ENCODE measurements around the gene LBHD2. TPM values are rescaled to one million over a fixed set of nuclear protein-coding genes. Genes with fewer than 3 reads are reported as not detected.
A peak's percentile ranks its signal among the peaks of the same experiment; 100 is the strongest.
"Not testable (repeated sequence)": the region's sequence is repeated elsewhere in the genome, so short reads cannot be mapped to it uniquely, and the experiment has no call there.

LBHD2 gene
- total RNA-seq, 1 donor from 2014 or later = not detected

GRCh38 chr14:103112400-103113243 lies 28.6 kb downstream of the LBHD2 start:
- TF ChIP-seq CTCF (conservative IDR thresholded peaks at IDR 0.05; ENCODE audit: low read depth, low read length) = no peak
- no peak for DNase-seq (ENCODE audit: low read depth)
- no peak overlapping the region for H3K4me3 ChIP-seq (ENCODE audit: low read depth, low read length)

- H3K4me3 ChIP-seq (ENCODE audit: low read depth, low read length) = no peak overlapping the region
- TF ChIP-seq CTCF (conservative IDR thresholded peaks at IDR 0.05; ENCODE audit: low read depth, low read length) = no peak
- DNase-seq (ENCODE audit: low read depth) = no peak
These were observed 29.3 kb downstream of the LBHD2 start for GRCh38 chr14:103113303-103113702.

GRCh38 chr14:103113774-103114173 lies 29.8 kb downstream of the LBHD2 start:
- H3K4me3 ChIP-seq (ENCODE audit: low read depth, low read length) = no peak overlapping the region
- no peak for DNase-seq (ENCODE audit: low read depth)
- TF ChIP-seq CTCF (conservative IDR thresholded peaks at IDR 0.05; ENCODE audit: low read depth, low read length) = no peak

GRCh38 chr14:103115086-103115679 lies 31.2 kb downstream of the LBHD2 start:
- H3K4me3 ChIP-seq (ENCODE audit: low read depth, low read length) = peak overlapping the region; percentile 31
- DNase-seq (ENCODE audit: low read depth) = not testable (repeated sequence)

- no peak for TF ChIP-seq CTCF (conservative IDR thresholded peaks at IDR 0.05; ENCODE audit: low read depth, low read length)
- H3K4me3 ChIP-seq (ENCODE audit: low read depth, low read length) = no peak overlapping the region
- no peak for DNase-seq (ENCODE audit: low read depth)
These were observed 32.0 kb downstream of the LBHD2 start for GRCh38 chr14:103115845-103116572.

- TF ChIP-seq CTCF (conservative IDR thresholded peaks at IDR 0.05; ENCODE audit: low read depth, low read length) = no peak
- no peak for DNase-seq (ENCODE audit: low read depth)
- no peak overlapping the region for H3K4me3 ChIP-seq (ENCODE audit: low read depth, low read length)
These were observed 32.6 kb downstream of the LBHD2 start for GRCh38 chr14:103116636-103117035.

GRCh38 chr14:103117499-103117898 lies 33.5 kb downstream of the LBHD2 start:
- H3K4me3 ChIP-seq (ENCODE audit: low read depth, low read length) = not testable (repeated sequence)

More at GRCh38 chr14:103117499-103117898, 33.5 kb downstream of the LBHD2 start:
- DNase-seq (ENCODE audit: low read depth) = not testable (repeated sequence)

Measured in epithelial cell of proximal tubule (primary cell).